Suprapubic skin (tissue), 4 donors: ENCODE data around the gene CEACAM6. TPM values are rescaled to one million over a fixed set of nuclear protein-coding genes. Genes with fewer than 3 reads are reported as not detected.
A peak's percentile ranks its signal among the peaks of the same experiment; 100 is the strongest.

Experiments used
- DNase-seq, 2 donors: peaks; one replicate each; pipeline ENCODE4 v3.0.0-alpha.2; 2019; ENCODE audit warnings: low spot score in 2 of 2
- H3K27ac ChIP-seq: fragments of 200-600 bp; sonication (generic); one replicate; pipeline ENCODE4 v1.5.1; 2019
- H3K27me3 ChIP-seq: fragments of 200-600 bp; sonication (generic); one replicate; pipeline ENCODE4 v1.5.1; 2019
- H3K36me3 ChIP-seq: fragments of 200-600 bp; sonication (generic); one replicate; pipeline ENCODE4 v1.5.1; 2019
- H3K4me1 ChIP-seq: fragments of 200-600 bp; sonication (generic); one replicate; pipeline ENCODE4 v1.5.1; 2019
- H3K4me3 ChIP-seq: fragments of 200-600 bp; sonication (generic); one replicate; pipeline ENCODE4 v1.5.1; 2019; ENCODE audit warnings: mild to moderate bottlenecking
- H3K9me3 ChIP-seq: fragments of 200-600 bp; sonication (generic); one replicate; pipeline ENCODE4 v1.5.1; 2019
- EP300 ChIP-seq: sonication (generic); formaldehyde crosslinking; IDR thresholded peaks from one replicate; pipeline ENCODE4 v1.6.1; 2017; ENCODE audit warnings: antibody characterized with exemption
- POLR2A ChIP-seq, 2 donors: fragments of 450-650 bp; IDR thresholded peaks; one replicate each; pipeline ENCODE4 v1.6.1; 2017; ENCODE audit warnings: antibody characterized with exemption in 2 of 2, mild to moderate bottlenecking in 2 of 2, moderate library complexity in 2 of 2
- POLR2AphosphoS5 ChIP-seq, 3 donors: sonication (generic); formaldehyde crosslinking; IDR thresholded peaks; one replicate each; pipeline ENCODE4 v1.6.1; 2017; ENCODE audit warnings: antibody characterized with exemption in 3 of 3
- WGBS: methylation state at CpG from one replicate; pipeline ENCODE4 v1.1.5; 2018; 5-methylcytosine and 5-hydroxymethylcytosine counted together
- total RNA-seq, 4 donors: library from RNA; depleted of rRNA; stranded (reverse); fragments of >200 nt; gene quantifications; one replicate each; pipeline ENCODE4 v1.1.0, GENCODE V29; 2016
- TF ChIP-seq, protein P1 (sequence below), 2 donors: fragments of 200-600 bp in 1 of 2; fragments of 450-650 bp in 1 of 2; sonication (generic) in 1 of 2; IDR thresholded peaks; one replicate each; pipeline ENCODE4 v1.5.1; 2016 to 2019; ENCODE audit warnings: antibody characterized with exemption in 2 of 2, mild to moderate bottlenecking in 1 of 2, moderate library complexity in 1 of 2

The CEACAM6 gene
- total RNA-seq, 4 donors from 2014 or later: 6.0 to 26.2 (median 16.8) TPM

DNA sequence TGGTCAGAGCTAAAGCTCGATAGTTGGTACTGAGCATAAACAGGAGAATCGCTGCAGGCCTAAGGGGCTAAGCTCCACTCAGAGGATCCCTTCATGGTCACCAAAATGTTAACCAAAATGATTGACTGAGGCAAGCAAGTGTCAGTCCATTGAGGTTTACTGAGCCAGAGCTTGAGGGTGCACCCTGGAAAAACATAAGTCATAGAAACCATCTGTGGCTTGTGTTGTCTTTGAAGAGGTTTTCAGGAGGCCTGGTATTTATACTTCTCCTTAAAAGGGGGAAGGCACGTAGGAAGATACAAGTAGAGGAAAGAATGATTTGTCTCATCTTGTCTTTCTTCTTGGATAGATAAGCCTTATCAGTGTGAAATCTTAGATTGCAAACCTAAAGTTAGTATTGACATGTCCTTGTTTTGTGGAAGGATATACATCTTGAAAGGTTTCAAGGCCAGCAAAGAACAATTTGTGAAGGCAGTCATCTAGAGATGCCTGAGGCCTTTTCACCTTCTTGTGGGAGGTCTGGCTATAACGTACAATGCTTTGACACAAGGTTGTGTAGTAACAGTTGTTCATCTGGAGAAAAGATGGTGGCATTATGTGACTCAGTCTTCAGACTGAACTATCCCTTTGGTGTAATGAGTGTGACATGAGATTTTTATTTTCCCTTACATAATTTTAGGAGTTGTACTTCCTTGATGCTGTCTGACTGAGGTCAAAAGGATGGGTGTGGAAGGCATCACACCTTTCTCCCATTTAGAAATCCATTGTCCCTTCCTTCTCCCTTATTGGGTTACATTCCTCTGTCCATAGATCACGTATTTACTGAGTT is 14.7 kb upstream of the CEACAM6 start:
- WGBS: 64% methylated on average over 5 of the region's 5 CpGs
- no peaks in the 10 kb centered on the region for H3K36me3 ChIP-seq
- no peaks in the 10 kb centered on the region for H3K9me3 ChIP-seq
- no peak overlapping the region for H3K27ac ChIP-seq
- no peaks in the 10 kb centered on the region for H3K4me1 ChIP-seq
- no peak overlapping the region for H3K4me3 ChIP-seq
- H3K27me3 ChIP-seq: peaks cover 22% of the 10 kb centered on the region
- TF ChIP-seq POLR2AphosphoS5 (IDR thresholded peaks at IDR 0.05) (no peak), EP300 (no peak), POLR2A (IDR thresholded peaks at IDR 0.05) (no peak)
- TF ChIP-seq, protein P1, sequence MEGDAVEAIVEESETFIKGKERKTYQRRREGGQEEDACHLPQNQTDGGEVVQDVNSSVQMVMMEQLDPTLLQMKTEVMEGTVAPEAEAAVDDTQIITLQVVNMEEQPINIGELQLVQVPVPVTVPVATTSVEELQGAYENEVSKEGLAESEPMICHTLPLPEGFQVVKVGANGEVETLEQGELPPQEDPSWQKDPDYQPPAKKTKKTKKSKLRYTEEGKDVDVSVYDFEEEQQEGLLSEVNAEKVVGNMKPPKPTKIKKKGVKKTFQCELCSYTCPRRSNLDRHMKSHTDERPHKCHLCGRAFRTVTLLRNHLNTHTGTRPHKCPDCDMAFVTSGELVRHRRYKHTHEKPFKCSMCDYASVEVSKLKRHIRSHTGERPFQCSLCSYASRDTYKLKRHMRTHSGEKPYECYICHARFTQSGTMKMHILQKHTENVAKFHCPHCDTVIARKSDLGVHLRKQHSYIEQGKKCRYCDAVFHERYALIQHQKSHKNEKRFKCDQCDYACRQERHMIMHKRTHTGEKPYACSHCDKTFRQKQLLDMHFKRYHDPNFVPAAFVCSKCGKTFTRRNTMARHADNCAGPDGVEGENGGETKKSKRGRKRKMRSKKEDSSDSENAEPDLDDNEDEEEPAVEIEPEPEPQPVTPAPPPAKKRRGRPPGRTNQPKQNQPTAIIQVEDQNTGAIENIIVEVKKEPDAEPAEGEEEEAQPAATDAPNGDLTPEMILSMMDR (IDR thresholded peaks at IDR 0.05): no peak
- DNase-seq: no peak

GRCh38 chr19:41741244-41741554 is 14.1 kb upstream of the CEACAM6 start:
- Histone ChIP-seq H3K4me1 (no peaks in the 10 kb centered on the region), H3K36me3 (no peaks in the 10 kb centered on the region), H3K9me3 (no peaks in the 10 kb centered on the region), H3K27me3 (peaks cover 22% of the 10 kb centered on the region), H3K4me3 (no peak overlapping the region), H3K27ac (no peak overlapping the region)
- TF ChIP-seq POLR2A (IDR thresholded peaks at IDR 0.05): no peak
- TF ChIP-seq EP300: no peak
- TF ChIP-seq, protein P1 (IDR thresholded peaks at IDR 0.05): no peak
- no peak for TF ChIP-seq POLR2AphosphoS5 (IDR thresholded peaks at IDR 0.05)
- 75% methylated on average over 2 of the region's 2 CpGs for WGBS
- DNase-seq: no peak

DNA sequence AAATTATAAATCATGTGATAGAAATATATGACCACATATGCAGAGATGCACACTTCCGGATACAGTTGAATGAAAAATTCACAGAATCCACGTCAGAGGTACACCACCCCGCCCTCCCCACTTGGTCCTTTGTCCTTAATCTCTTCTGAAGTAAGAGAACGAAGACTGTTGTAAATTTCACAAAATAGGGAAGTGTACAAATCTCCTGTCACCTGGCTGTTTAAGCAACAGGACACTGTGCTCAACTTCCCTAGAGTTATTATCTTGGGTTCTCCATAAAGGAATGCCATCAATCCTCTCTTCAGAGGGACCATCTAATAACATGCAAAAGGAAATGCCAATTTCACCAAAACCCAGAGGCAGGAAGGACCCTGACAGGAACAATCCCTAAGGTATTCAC is 10.5 kb upstream of the CEACAM6 start:
- TF ChIP-seq POLR2A (IDR thresholded peaks at IDR 0.05) (no peak), EP300 (no peak), POLR2AphosphoS5 (IDR thresholded peaks at IDR 0.05) (no peak)
- TF ChIP-seq, protein P1 (IDR thresholded peaks at IDR 0.05): no peak
- no peaks in the 10 kb centered on the region for H3K4me1 ChIP-seq
- no peaks in the 10 kb centered on the region for H3K36me3 ChIP-seq
- DNase-seq: no peak
- H3K4me3 ChIP-seq: no peak overlapping the region
- WGBS: 68% methylated on average over 4 of the region's 4 CpGs
- no peaks in the 10 kb centered on the region for H3K9me3 ChIP-seq
- peaks cover 23% of the 10 kb centered on the region for H3K27me3 ChIP-seq
- no peak overlapping the region for H3K27ac ChIP-seq

- WGBS: 80% methylated on average over 5 of the region's 5 CpGs
- H3K27me3 ChIP-seq: peaks cover 25% of the 10 kb centered on the region
- no peak for DNase-seq
- H3K4me3 ChIP-seq: no peak overlapping the region
- H3K9me3 ChIP-seq: no peaks in the 10 kb centered on the region
- no peaks in the 10 kb centered on the region for H3K36me3 ChIP-seq
- no peaks in the 10 kb centered on the region for H3K4me1 ChIP-seq
- no peak overlapping the region for H3K27ac ChIP-seq
- TF ChIP-seq POLR2A (IDR thresholded peaks at IDR 0.05) (no peak), EP300 (no peak), POLR2AphosphoS5 (IDR thresholded peaks at IDR 0.05) (no peak)
- TF ChIP-seq, protein P1 (IDR thresholded peaks at IDR 0.05): no peak
These were observed 9.6 kb upstream of the CEACAM6 start for GRCh38 chr19:41745756-41746155.

DNA sequence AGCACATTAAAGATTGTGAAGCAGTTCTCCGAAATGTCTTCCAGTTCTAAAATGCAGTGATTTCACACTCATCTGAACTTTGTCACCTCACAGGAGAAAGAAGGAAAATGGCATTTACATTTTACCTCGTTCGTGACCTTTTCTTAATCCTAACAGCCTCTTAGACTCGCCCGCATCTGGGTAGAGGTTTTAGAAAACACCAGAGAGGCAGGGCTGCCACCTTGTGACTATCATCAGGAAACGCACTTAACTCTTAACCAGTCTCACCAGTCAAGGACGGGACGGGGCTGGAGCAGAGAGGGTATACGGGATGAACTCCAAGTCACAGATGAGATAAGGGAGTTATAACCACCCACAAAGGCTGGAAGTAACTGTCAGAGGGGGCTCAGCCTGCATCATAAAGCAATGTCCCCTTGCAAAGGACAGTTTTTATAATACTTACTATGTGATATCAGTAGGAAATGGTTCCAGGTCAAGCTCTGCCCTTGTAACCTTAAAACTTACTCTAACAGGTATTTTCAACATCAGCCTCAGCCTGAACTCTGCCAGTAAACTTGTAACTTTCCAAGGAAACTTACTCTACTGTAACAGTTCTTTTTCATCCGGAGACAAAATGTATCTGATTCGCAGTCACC is 8.6 kb upstream of the CEACAM6 start:
- H3K9me3 ChIP-seq: no peaks in the 10 kb centered on the region
- H3K27me3 ChIP-seq: peaks cover 27% of the 10 kb centered on the region
- no peak for TF ChIP-seq POLR2A (IDR thresholded peaks at IDR 0.05)
- TF ChIP-seq, protein P1 (IDR thresholded peaks at IDR 0.05): peak in 1 of 2 donors; percentile 35
- no peak for TF ChIP-seq POLR2AphosphoS5 (IDR thresholded peaks at IDR 0.05)
- 19% methylated on average over 11 of the region's 11 CpGs for WGBS
- H3K4me3 ChIP-seq: no peak overlapping the region
- DNase-seq: no peak
- H3K36me3 ChIP-seq: no peaks in the 10 kb centered on the region
- H3K4me1 ChIP-seq: no peaks in the 10 kb centered on the region
- no peak overlapping the region for H3K27ac ChIP-seq
